Activated CD8-positive, alpha-beta T cell treated with anti-CD3 and anti-CD28 coated beads for 36 hours (primary cell): ENCODE data around the gene CD3G. TPM values are rescaled to one million over a fixed set of nuclear protein-coding genes. Genes with fewer than 3 reads are reported as not detected.

ENCODE experiments used
- ATAC-seq: fragments of 200-7000 bp; cut with Tn5 transposase; one replicate; pipeline ENCODE4 v1.10.0; 2021; ENCODE audit warnings: mild to moderate bottlenecking, moderate library complexity
- CTCF ChIA-PET: fragments of 350-600 bp; sonication (Branson Sonifier 250); formaldehyde crosslinking; loops from one replicate; lab custom pipeline; 2021; ENCODE audit warnings: antibody characterized with exemption; lab: Charles Lee
- POLR2A ChIA-PET: fragments of 350-600 bp; sonication (Branson Sonifier 250); formaldehyde crosslinking; loops from one replicate; lab custom pipeline; 2021; ENCODE audit warnings: antibody characterized with exemption; lab: Charles Lee
- DNase-seq: peaks from one replicate; pipeline ENCODE4 v3.0.0-alpha.2; 2020
- H3K27ac Mint-ChIP-seq: one replicate; pipeline ENCODE4 v1.8.0; 2021; ENCODE audit warnings: mild to moderate bottlenecking, mixed read lengths
- H3K27me3 Mint-ChIP-seq: one replicate; pipeline ENCODE4 v1.8.0; 2021; ENCODE audit warnings: mixed read lengths
- H3K36me3 Mint-ChIP-seq: one replicate; pipeline ENCODE4 v1.8.0; 2021; ENCODE audit warnings: low read depth, mixed read lengths
- H3K4me1 Mint-ChIP-seq: one replicate; pipeline ENCODE4 v1.8.0; 2021; ENCODE audit warnings: low read depth, mixed read lengths
- H3K4me3 Mint-ChIP-seq: one replicate; pipeline ENCODE4 v1.8.0; 2021; ENCODE audit warnings: mild to moderate bottlenecking, moderate library complexity, mixed read lengths
- H3K9me3 Mint-ChIP-seq: one replicate; pipeline ENCODE4 v1.8.0; 2021; ENCODE audit warnings: mixed read lengths
- CTCF ChIP-seq: fragments of 200-600 bp; IDR thresholded peaks from one replicate; pipeline ENCODE4 v1.8.0; 2022; ENCODE audit warnings: antibody characterized with exemption, mild to moderate bottlenecking
- intact Hi-C: fragments of 100-400 bp; cut with micrococcal nuclease; formaldehyde crosslinking; loops from one replicate; pipeline ENCODE4 v1.10.0; 2022
- total RNA-seq, 2 experiments: library from RNA; stranded (reverse); gene quantifications; one replicate each; pipeline ENCODE4 v1.2.3, GENCODE V29; 2021

Gene CD3G
- total RNA-seq, 2 experiments from 2014 or later: 116 to 118 TPM

DNA sequence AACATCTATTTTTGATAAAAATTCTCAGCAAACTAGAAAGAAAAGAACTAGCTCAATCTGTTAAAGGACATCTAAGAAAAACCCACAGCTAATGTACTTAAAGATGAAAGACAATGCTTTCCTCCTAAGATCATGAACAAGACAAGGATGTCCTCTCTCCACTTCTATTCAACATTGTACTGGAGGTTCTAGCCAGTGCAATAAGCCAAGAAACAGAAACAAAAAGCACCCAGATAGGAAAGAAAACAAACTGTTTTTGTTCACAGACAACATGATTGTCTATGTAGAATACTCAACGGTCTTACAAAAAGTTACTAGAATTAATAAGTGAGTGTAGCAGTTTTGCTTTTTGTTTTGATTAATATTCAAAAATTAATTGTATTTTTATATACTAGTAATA, 9.4 kb upstream of the CD3G start:
- DNase-seq: no peak
- TF ChIP-seq CTCF: no peak
- Mint-ChIP-seq H3K27ac (peak overlapping the region; percentile 91), H3K27me3 (no peaks in the 10 kb centered on the region), H3K4me1 (peaks cover 44% of the 10 kb centered on the region), H3K36me3 (peaks cover 45% of the 10 kb centered on the region), H3K4me3 (peak overlapping the region; percentile 42), H3K9me3 (no peaks in the 10 kb centered on the region)
- intact Hi-C loops: no loop called here
- ATAC-seq: peak; percentile 19
- ChIA-PET POLR2A (interaction anchor here (2.1 kb wide), 1 partner anchor 10 kb away, joined by 5 read pairs; the partner anchor contains the start of gene CD3G), CTCF (interaction anchor here (1.0 to 1.5 kb wide), 4 partner anchors 22 to 137 kb away, joined by 3 to 5 read pairs (median 3); partner anchors contain the start of gene UBE4A)

DNA sequence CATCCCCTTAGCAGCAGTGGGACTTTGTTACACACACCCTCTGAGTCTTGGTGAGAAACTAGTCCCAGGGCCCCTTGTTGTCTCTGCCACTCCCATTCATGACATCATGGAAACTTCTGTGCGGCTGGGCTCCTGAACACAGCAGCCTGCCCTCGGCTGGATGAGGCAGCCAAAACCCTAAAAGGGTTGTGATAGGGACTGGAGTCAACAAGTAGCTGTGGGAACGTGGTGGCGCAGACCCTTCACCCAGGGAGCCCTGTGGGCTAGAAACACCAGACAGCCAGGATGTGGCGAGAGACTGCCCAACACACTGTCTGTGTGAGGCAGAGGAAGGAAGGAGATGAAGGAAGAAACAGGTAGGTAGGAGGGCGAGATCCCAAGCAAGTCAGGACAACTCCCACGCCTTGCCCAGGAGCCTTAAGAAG, 5.5 kb upstream of the CD3G start:
- POLR2A ChIA-PET: interaction anchor here (0.6 to 2.9 kb wide), 13 partner anchors 9 to 234 kb away, joined by 3 to 13 read pairs (median 3); partner anchors contain the start of genes ARCN1 and JAML
- no peak for TF ChIP-seq CTCF
- intact Hi-C loops: no loop called here
- Mint-ChIP-seq H3K4me3 (peak overlapping the region; percentile 81), H3K27me3 (no peaks in the 10 kb centered on the region), H3K4me1 (peaks cover 39% of the 10 kb centered on the region), H3K36me3 (peaks cover 60% of the 10 kb centered on the region), H3K9me3 (no peaks in the 10 kb centered on the region), H3K27ac (peak overlapping the region; percentile 96)
- CTCF ChIA-PET: interaction anchor here (0.9 to 6.0 kb wide), 6 partner anchors 9 to 182 kb away, joined by 3 to 38 read pairs (median 4); no protein-coding TSS in a partner anchor
- DNase-seq (peak; percentile 97), ATAC-seq (peak; percentile 63)

DNA sequence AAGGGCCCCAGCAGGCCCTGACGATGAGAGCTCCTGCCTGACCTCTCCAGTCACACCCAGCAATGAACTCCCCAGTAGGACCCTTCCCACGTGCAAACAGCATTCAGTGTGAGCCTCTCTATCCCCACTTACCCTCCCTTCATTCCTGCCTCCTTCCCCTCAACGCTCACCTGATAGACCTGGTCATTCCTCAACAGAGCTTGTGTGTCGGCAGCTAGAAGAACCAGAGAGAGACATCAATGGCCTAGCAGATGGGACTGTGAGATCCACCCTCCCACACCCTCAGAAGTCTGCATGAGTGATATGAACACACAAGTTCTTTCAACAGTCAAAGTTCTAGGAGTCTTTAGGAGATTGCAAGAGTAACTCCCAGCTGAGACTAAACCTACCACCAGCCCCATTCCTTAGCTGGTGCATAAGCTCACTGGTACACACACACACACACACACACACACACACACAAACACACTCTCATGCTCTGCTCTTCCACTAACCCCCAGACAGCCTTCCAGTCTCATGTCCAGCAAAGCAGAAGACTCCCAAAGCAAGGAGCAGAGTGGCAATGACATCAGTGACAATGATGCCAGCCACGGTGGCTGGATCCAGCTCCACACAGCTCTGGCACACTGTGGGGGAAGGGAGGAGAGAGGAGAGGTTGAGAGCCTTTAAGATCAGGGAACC, 4.7 kb upstream of the CD3G start:
- intact Hi-C loops: no loop called here
- Mint-ChIP-seq H3K27me3 (no peaks in the 10 kb centered on the region), H3K27ac (peak overlapping the region; percentile 96), H3K36me3 (peaks cover 57% of the 10 kb centered on the region), H3K4me1 (peaks cover 38% of the 10 kb centered on the region), H3K9me3 (no peaks in the 10 kb centered on the region), H3K4me3 (peak overlapping the region; percentile 81)
- TF ChIP-seq CTCF: no peak
- DNase-seq (peak; percentile 34), ATAC-seq (no peak)
- POLR2A ChIA-PET: interaction anchor here (0.6 to 2.9 kb wide), 15 partner anchors 9 to 233 kb away, joined by 3 to 13 read pairs (median 3); partner anchors contain the start of genes ARCN1, JAML and MPZL3
- CTCF ChIA-PET: interaction anchor here (0.6 to 6.0 kb wide), 5 partner anchors 8 to 183 kb away, joined by 3 to 38 read pairs (median 3); no protein-coding TSS in a partner anchor

GRCh38 chr11:118340449-118340848, 3.7 kb upstream of the CD3G start:
- ATAC-seq (no peak), DNase-seq (no peak)
- TF ChIP-seq CTCF: no peak
- H3K9me3 Mint-ChIP-seq: no peaks in the 10 kb centered on the region
- peak overlapping the region; percentile 81 for H3K4me3 Mint-ChIP-seq
- H3K4me1 Mint-ChIP-seq: peaks cover 32% of the 10 kb centered on the region
- H3K27ac Mint-ChIP-seq: peak overlapping the region; percentile 96
- no peaks in the 10 kb centered on the region for H3K27me3 Mint-ChIP-seq
- POLR2A ChIA-PET: interaction anchor here (1.2 to 2.5 kb wide), 3 partner anchors 119 to 123 kb away, joined by 3 to 13 read pairs (median 4); no protein-coding TSS in a partner anchor
- CTCF ChIA-PET: interaction anchor here (0.9 to 6.0 kb wide), 7 partner anchors 11 to 142 kb away, joined by 3 to 38 read pairs (median 3); no protein-coding TSS in a partner anchor
- peaks cover 61% of the 10 kb centered on the region for H3K36me3 Mint-ChIP-seq
- intact Hi-C loops: loop anchor here (5.0 kb wide), 2 partner anchors 123 to 138 kb away; no protein-coding TSS in a partner anchor
